Measurements from ENCODE around the gene FBXO15. TPM values are rescaled to one million over a fixed set of nuclear protein-coding genes. Genes with fewer than 3 reads are reported as not detected.

Gene FBXO15
- total and polyA plus RNA-seq, 2 of the 13 experiments (the other 11 are each of a cell fraction or from before 2014, with no cell fraction given) = 0.09 to 0.12 TPM

GRCh38 chr18:74126684-74127655 lies 20.7 kb downstream of the FBXO15 start:
- DNase-seq (ENCODE audit: low spot score) = no peak
- Histone ChIP-seq H3K27ac (ENCODE audit: extremely low read length, insufficient read depth, low read length) (no peak overlapping the region), H3K4me1 (ENCODE audit: insufficient read depth, low read length) (no peaks in the 10 kb centered on the region), H3K9ac (ENCODE audit: insufficient read depth, low read depth, low read length) (no peak overlapping the region), H3K9me3 (ENCODE audit: low read length) (no peaks in the 10 kb centered on the region), H3K79me2 (ENCODE audit: insufficient read depth, low read length) (no peaks in the 10 kb centered on the region), H3K27me3 (ENCODE audit: control insufficient read depth in 1 of 2, insufficient read depth in 2 of 2, low read length in 2 of 2) (peaks cover 0 to 44% of the 10 kb centered on the region in 2 experiments; a peak in 3 of 5 replicates), H3K4me3 (replicated peaks in 1 of 3; ENCODE audit: insufficient read depth in 1 of 3, low read depth in 2 of 3, low read length in 3 of 3) (no peak overlapping the region), H3K4me2 (ENCODE audit: low read depth, low read length) (no peak overlapping the region), H4K20me1 (ENCODE audit: insufficient read depth, low read length) (no peaks in the 10 kb centered on the region), H2AFZ (ENCODE audit: low read length) (no peak overlapping the region), H3K36me3 (replicated peaks in 1 of 2; ENCODE audit: control insufficient read depth in 1 of 2, insufficient read depth in 2 of 2, low read length in 2 of 2) (no peaks in the 10 kb centered on the region)
- ChIA-PET CTCF (ENCODE audit: low intra/inter-chr PET ratio, low total read pairs) (no interaction called here), POLR2A (no interaction called here)
- BruUV-seq (replicated peaks) = no TSS peak
- no peak for FAIRE-seq
- TF ChIP-seq ZIK1 (CRISPR knock-in tag; IDR thresholded peaks at IDR 0.05; ENCODE audit: borderline replicate concordance, low read depth) (no peak), SMYD3 (CRISPR knock-in tag; IDR thresholded peaks at IDR 0.05) (no peak), PHF8 (CRISPR knock-in tag; IDR thresholded peaks at IDR 0.05) (no peak), ZNF891 (CRISPR knock-in tag; IDR thresholded peaks at IDR 0.05) (no peak), HDAC1 (CRISPR knock-in tag; IDR thresholded peaks at IDR 0.05) (no peak), ZNF556 (CRISPR knock-in tag; IDR thresholded peaks at IDR 0.05; ENCODE audit: borderline replicate concordance) (no peak), ZNF605 (CRISPR knock-in tag; IDR thresholded peaks at IDR 0.05) (no peak), REPIN1 (CRISPR knock-in tag; IDR thresholded peaks at IDR 0.05; ENCODE audit: borderline replicate concordance, low read depth) (no peak), ZBTB7A (CRISPR knock-in tag; IDR thresholded peaks at IDR 0.05) (no peak), REL (CRISPR knock-in tag; conservative IDR thresholded peaks at IDR 0.05) (no peak)
- in situ Hi-C loops (cut with HindIII; ENCODE audit: extremely low pct_ligation_motif_present, low pct_unique_long_range_greater_than_20kb) = no loop called here
- intact Hi-C loops (cut with micrococcal nuclease; ENCODE audit: unreplicated experiment) = no loop called here
- no peak for ATAC-seq
- 21% methylated on average over 10 of the region's 10 CpGs for WGBS (ENCODE audit: low lambda C conversion rate)
